ENCODE measurements around the gene PRAMEF15.
"Not testable (repeated sequence)": the region's sequence is repeated elsewhere in the genome, so short reads cannot be mapped to it uniquely, and the experiment has no call there.

- TF ChIP-seq ATF4 (CRISPR knock-in tag; IDR thresholded peaks at IDR 0.05); MXI1 (IDR thresholded peaks at IDR 0.05; ENCODE audit: borderline replicate concordance, low read depth, low read length); ZBTB3 (CRISPR knock-in tag; IDR thresholded peaks at IDR 0.05; ENCODE audit: borderline replicate concordance, low read depth); ZBTB4 (CRISPR knock-in tag; IDR thresholded peaks at IDR 0.05; ENCODE audit: borderline replicate concordance); KAT7 (CRISPR knock-in tag; IDR thresholded peaks at IDR 0.05; ENCODE audit: borderline replicate concordance); MXD1 (CRISPR knock-in tag; IDR thresholded peaks at IDR 0.05); HNRNPK (IDR thresholded peaks at IDR 0.05; ENCODE audit: low read depth, low read length, poor library complexity, severe bottlenecking); BRCA1 (CRISPR knock-in tag; IDR thresholded peaks at IDR 0.05); POLR2A (IDR thresholded peaks at IDR 0.05; ENCODE audit: insufficient read depth in 1 of 2, low read depth in 2 of 2, low read length in 2 of 2); NFRKB (IDR thresholded peaks at IDR 0.05); ZSCAN5A (CRISPR knock-in tag; IDR thresholded peaks at IDR 0.05; ENCODE audit: borderline replicate concordance): not testable (repeated sequence)
These were observed 41.4 kb downstream of the PRAMEF15 start for GRCh38 chr1:13356774-13357173.

Data from HepG2 (cell line).